RWPE1 (cell line): ENCODE data around the gene PSPC1.
A peak's percentile ranks its signal among the peaks of the same experiment; 100 is the strongest.
"Not testable (repeated sequence)": the region's sequence is repeated elsewhere in the genome, so short reads cannot be mapped to it uniquely, and the experiment has no call there.

Source experiments
- CTCF ChIA-PET: fragments of 350-600 bp; sonication (Branson Sonifier 250); formaldehyde crosslinking; extraction: SDS; loops from one replicate; lab custom pipeline; 2021; lab: Yijun Ruan, JAX
- POLR2A ChIA-PET: fragments of 400-600 bp; formaldehyde crosslinking; extraction: SDS; loops from one replicate; lab custom pipeline; 2020; ENCODE audit warnings: antibody characterized with exemption; ENCODE audit not compliant: low non-redundant PET; lab: Yijun Ruan, JAX
- DNase-seq: peaks from one replicate; pipeline ENCODE4 v3.0.0; 2012; ENCODE audit warnings: low spot score
- H3K27ac ChIP-seq: fragments of 450-650 bp; 2 replicates; pipeline ENCODE4 v1.5.1; 2017
- CTCF ChIP-seq: fragments of 450-650 bp; conservative IDR thresholded peaks from 2 replicates; pipeline ENCODE4 v1.5.1; 2017; ENCODE audit warnings: low read depth, mild to moderate bottlenecking

PSPC1 gene

GRCh38 chr13:19782049-19782726 is 557 bp downstream of the PSPC1 start:
- H3K27ac ChIP-seq = peak overlapping the region; percentile 86
- DNase-seq = peak; percentile 13
- POLR2A ChIA-PET = no interaction called here
- TF ChIP-seq CTCF = no peak
- CTCF ChIA-PET = interaction anchor here (0.7 to 0.9 kb wide), 4 partner anchors 31 to 219 kb away, joined by 3 to 4 read pairs (median 3); no protein-coding TSS in a partner anchor

- peak overlapping the region; percentile 86 for H3K27ac ChIP-seq
- no peak for TF ChIP-seq CTCF
- CTCF ChIA-PET = interaction anchor here (0.7 to 0.9 kb wide), 4 partner anchors 31 to 220 kb away, joined by 3 to 4 read pairs (median 3); no protein-coding TSS in a partner anchor
- POLR2A ChIA-PET = no interaction called here
- DNase-seq = no peak
Observed at GRCh38 chr13:19781526-19781925, 1.2 kb downstream of the PSPC1 start.

GRCh38 chr13:19780753-19781418 is 1.9 kb downstream of the PSPC1 start:
- DNase-seq, CTCF ChIA-PET: not testable (repeated sequence)
- peak overlapping the region; percentile 30; the same call in 1 of the 2 replicates for H3K27ac ChIP-seq
- POLR2A ChIA-PET = interaction anchor here (0.6 kb wide), 1 partner anchor 26 kb away, joined by 5 read pairs; no protein-coding TSS in a partner anchor

GRCh38 chr13:19772306-19772705 is 10.4 kb downstream of the PSPC1 start:
- ChIA-PET CTCF (no interaction called here), POLR2A (interaction anchor here (0.5 kb wide), 1 partner anchor 33 kb away, joined by 6 read pairs; no protein-coding TSS in a partner anchor)
- TF ChIP-seq CTCF = no peak
- no peak overlapping the region for H3K27ac ChIP-seq
- DNase-seq = no peak

- no peak for DNase-seq
- H3K27ac ChIP-seq = no peak overlapping the region
- ChIA-PET CTCF (no interaction called here), POLR2A (no interaction called here)
- TF ChIP-seq CTCF = no peak
Observed at GRCh38 chr13:19769854-19770253, 12.9 kb downstream of the PSPC1 start.

- DNase-seq = no peak
- no peak for TF ChIP-seq CTCF
- H3K27ac ChIP-seq = no peak overlapping the region; the same call in 1 of the 2 replicates
- CTCF ChIA-PET = no interaction called here
- POLR2A ChIA-PET = no interaction called here
Observed at GRCh38 chr13:19767966-19768365, 14.8 kb downstream of the PSPC1 start.

- H3K27ac ChIP-seq = no peak overlapping the region
- no peak for DNase-seq
- ChIA-PET POLR2A (no interaction called here), CTCF (interaction anchor here (0.7 kb wide), 1 partner anchor 12 kb away, joined by 3 read pairs; no protein-coding TSS in a partner anchor)
- TF ChIP-seq CTCF = no peak
Observed at GRCh38 chr13:19766591-19766990, 16.2 kb downstream of the PSPC1 start.
